Activated naive CD8-positive, alpha-beta T cell treated with anti-CD3 and anti-CD28 coated beads, Interleukin-2, amount 10 ng/mL, durations not matched to agents 7 days and 5 days (primary cell): ENCODE data around the gene NPAS3. TPM values are rescaled to one million over a fixed set of nuclear protein-coding genes. Genes with fewer than 3 reads are reported as not detected.

Experiments
- ATAC-seq: fragments of 150-1000 bp; cut with Tn5 transposase; one replicate; pipeline ENCODE4 v1.10.0; 2021; ENCODE audit warnings: low read depth, moderate library complexity
- POLR2A ChIA-PET: fragments of 350-600 bp; sonication (Branson Sonifier 250); formaldehyde crosslinking; loops from one replicate; lab custom pipeline; 2021; ENCODE audit warnings: antibody characterized with exemption; lab: Charles Lee
- DNase-seq: peaks from one replicate; pipeline ENCODE4 v3.0.0; 2021
- H3K27ac Mint-ChIP-seq: one replicate; pipeline ENCODE4 v1.8.0; 2022; ENCODE audit warnings: mild to moderate bottlenecking, mixed read lengths
- H3K27me3 Mint-ChIP-seq: one replicate; pipeline ENCODE4 v1.8.0; 2022; ENCODE audit warnings: mild to moderate bottlenecking, moderate library complexity, mixed read lengths
- H3K36me3 Mint-ChIP-seq: one replicate; pipeline ENCODE4 v1.8.0; 2021; ENCODE audit warnings: mild to moderate bottlenecking, mixed read lengths
- H3K4me1 Mint-ChIP-seq: one replicate; pipeline ENCODE4 v1.8.0; 2021; ENCODE audit warnings: mixed read lengths
- H3K4me3 Mint-ChIP-seq: one replicate; pipeline ENCODE4 v1.8.0; 2022; ENCODE audit warnings: mild to moderate bottlenecking, moderate library complexity, mixed read lengths
- H3K9me3 Mint-ChIP-seq: one replicate; pipeline ENCODE4 v1.8.0; 2021; ENCODE audit warnings: mixed read lengths
- total RNA-seq, 2 experiments: library from RNA; stranded (reverse); gene quantifications; one replicate each; pipeline ENCODE4 v1.2.3, GENCODE V29; 2021

The NPAS3 gene
- total RNA-seq, 2 experiments from 2014 or later, result not detected

DNA sequence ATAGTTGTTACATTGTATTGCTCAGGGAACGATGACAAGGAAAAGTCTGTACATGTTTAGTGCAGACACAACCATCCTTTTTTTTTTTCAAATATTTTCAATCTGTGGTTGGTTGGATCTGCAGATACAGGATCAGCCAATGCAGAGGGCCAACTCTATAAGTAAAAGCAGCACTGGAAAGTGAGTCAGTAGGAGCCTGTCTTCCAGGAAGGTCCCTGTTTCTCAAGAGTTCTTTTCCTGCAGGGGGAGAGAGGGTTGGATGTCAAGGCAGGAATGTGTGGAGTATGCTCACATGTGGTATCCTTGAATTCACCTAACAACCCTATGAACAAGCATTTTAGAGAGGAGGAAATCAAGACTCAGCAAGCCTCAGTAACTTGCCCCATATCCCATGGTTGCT, 409.1 kb downstream of the NPAS3 start:
- Mint-ChIP-seq H3K27ac (no peak overlapping the region), H3K4me3 (no peak overlapping the region), H3K36me3 (no peaks in the 10 kb centered on the region), H3K27me3 (no peaks in the 10 kb centered on the region), H3K9me3 (peaks cover 3% of the 10 kb centered on the region), H3K4me1 (no peaks in the 10 kb centered on the region)
- POLR2A ChIA-PET, result no interaction called here
- no peak for ATAC-seq
- no peak for DNase-seq

DNA sequence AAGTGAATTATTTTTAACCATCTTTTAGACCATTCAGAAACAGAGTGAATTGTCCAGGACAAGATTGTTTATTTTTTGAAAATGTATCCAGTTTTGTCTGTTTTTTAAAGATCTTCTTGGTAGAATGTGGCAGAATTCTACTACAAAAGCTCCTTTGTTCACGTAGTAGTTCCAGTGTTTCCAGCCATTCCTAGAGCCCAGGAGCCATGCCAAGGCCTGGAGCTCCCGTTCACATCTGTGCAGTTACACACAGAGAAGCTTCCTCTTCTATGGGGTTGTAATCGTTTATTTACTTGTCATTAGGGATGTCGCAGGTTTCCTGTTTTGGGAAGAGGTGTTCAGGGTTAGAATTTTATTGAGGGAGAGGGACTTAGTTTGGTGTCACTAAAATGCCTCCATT, 409.8 kb downstream of the NPAS3 start:
- H3K27ac Mint-ChIP-seq, result no peak overlapping the region
- POLR2A ChIA-PET, result no interaction called here
- H3K9me3 Mint-ChIP-seq, result peaks cover 3% of the 10 kb centered on the region

DNA sequence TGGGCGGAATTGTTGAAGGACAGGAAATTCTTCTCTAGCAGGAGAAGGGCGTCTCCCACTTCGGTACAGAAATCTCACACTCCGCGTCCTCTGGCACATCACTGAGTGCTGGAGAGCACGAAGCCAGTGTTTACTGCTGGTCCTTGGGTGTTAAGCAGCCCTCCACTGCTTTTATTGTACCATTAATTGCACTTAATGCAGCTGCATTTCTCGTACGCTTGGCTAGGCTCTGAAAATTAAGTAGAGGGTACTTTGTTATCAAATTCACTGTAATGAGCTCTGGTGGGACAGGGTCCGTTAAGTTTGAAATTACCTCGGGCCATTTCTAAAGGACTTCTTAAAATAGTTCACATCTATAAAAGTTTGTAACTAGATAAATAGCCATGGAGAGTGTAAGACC, 411.2 kb downstream of the NPAS3 start:
- Mint-ChIP-seq H3K9me3 (peaks cover 5% of the 10 kb centered on the region), H3K4me1 (no peaks in the 10 kb centered on the region), H3K27me3 (no peaks in the 10 kb centered on the region), H3K36me3 (no peaks in the 10 kb centered on the region), H3K4me3 (no peak overlapping the region), H3K27ac (no peak overlapping the region)
- ATAC-seq, result no peak
- POLR2A ChIA-PET, result no interaction called here
- no peak for DNase-seq

More for the DNA sequence above, 409.8 kb downstream of the NPAS3 start:
- Mint-ChIP-seq H3K27me3 (no peaks in the 10 kb centered on the region), H3K4me1 (no peaks in the 10 kb centered on the region), H3K4me3 (no peak overlapping the region), H3K36me3 (no peaks in the 10 kb centered on the region)
- ATAC-seq (no peak), DNase-seq (no peak)

DNA sequence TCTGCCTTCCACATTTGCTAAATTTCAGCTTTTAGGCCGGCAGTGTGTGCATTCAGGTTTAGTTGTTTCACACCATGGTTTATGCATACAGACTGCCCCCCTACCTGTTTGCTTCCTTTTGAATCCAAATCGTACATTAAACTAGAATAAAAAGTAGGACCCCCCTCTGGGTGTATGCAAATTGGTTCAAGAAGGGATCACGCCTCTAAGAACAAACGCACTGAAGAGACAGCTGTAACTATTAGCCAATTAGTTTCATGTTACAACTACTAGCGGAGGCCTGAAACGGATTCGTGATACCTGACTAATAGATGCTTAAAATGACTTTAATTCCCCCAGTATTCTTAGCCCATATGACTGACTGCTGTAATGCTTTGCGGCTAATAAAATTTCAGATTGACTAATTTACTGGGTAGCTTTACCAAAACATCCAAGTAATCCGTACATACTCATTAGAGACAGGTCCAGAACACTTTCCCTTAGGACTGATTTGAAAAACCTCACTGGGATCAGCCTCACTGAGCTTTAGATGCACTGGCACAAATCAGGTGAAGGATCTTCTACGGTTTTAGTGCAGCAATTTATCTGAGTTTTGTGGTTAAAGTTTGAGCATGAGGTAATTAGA, 411.8 kb downstream of the NPAS3 start:
- no peak overlapping the region for H3K27ac Mint-ChIP-seq
- ATAC-seq, result no peak
- H3K36me3 Mint-ChIP-seq, result no peaks in the 10 kb centered on the region
- DNase-seq, result no peak
- no peak overlapping the region for H3K4me3 Mint-ChIP-seq
- peaks cover 5% of the 10 kb centered on the region for H3K9me3 Mint-ChIP-seq
- H3K4me1 Mint-ChIP-seq, result no peaks in the 10 kb centered on the region
- H3K27me3 Mint-ChIP-seq, result no peaks in the 10 kb centered on the region
- POLR2A ChIA-PET, result no interaction called here

DNA sequence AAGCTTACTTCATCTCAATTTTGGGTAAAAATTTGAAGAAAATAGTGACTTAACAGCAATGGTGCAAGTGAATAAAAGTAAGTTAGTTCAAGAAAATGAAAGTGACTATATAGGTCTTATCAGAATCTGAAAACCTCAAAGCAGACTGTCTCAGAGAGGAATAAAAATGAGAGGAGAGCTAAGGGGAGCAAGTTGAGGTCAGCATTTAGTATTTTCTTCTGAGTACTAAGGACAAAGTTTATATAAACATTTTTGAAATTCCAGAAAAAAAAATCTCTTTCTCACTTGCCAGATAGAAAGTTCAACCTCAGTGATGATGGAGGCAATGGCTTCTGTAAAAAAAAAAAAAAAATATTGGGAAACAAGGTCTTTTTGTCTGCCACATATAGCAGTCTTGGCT, 414.1 kb downstream of the NPAS3 start:
- DNase-seq, result no peak
- Mint-ChIP-seq H3K4me3 (no peak overlapping the region), H3K27me3 (no peaks in the 10 kb centered on the region), H3K36me3 (no peaks in the 10 kb centered on the region), H3K9me3 (peaks cover 5% of the 10 kb centered on the region), H3K27ac (no peak overlapping the region), H3K4me1 (no peaks in the 10 kb centered on the region)
- POLR2A ChIA-PET, result interaction anchor here (0.8 kb wide), 1 partner anchor 105 kb away, joined by 4 read pairs; no protein-coding TSS in a partner anchor
- ATAC-seq, result no peak

DNA sequence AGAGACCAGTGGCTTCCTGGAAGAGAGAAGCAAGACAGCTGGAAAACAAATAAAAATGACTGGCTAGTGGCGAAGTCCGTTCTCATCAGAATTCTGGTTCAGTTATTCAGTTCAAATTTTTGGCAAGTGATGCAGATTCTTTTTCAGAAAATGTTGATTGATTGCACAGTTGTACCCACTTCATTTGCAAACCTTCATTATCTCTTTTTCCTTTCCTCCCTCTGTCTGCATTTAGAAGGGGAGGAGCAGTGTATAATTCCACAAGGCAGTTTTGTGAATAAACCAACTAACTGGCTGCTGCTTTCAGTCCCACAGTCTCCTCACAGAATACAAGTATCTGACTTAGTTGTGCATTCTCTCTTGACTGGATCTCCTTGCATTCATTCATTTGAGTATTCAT, 417.5 kb downstream of the NPAS3 start:
- Mint-ChIP-seq H3K36me3 (no peaks in the 10 kb centered on the region), H3K4me1 (no peaks in the 10 kb centered on the region), H3K9me3 (peaks cover 2% of the 10 kb centered on the region), H3K27ac (no peak overlapping the region), H3K27me3 (no peaks in the 10 kb centered on the region), H3K4me3 (no peak overlapping the region)
- no peak for ATAC-seq
- DNase-seq, result no peak
- POLR2A ChIA-PET, result no interaction called here

DNA sequence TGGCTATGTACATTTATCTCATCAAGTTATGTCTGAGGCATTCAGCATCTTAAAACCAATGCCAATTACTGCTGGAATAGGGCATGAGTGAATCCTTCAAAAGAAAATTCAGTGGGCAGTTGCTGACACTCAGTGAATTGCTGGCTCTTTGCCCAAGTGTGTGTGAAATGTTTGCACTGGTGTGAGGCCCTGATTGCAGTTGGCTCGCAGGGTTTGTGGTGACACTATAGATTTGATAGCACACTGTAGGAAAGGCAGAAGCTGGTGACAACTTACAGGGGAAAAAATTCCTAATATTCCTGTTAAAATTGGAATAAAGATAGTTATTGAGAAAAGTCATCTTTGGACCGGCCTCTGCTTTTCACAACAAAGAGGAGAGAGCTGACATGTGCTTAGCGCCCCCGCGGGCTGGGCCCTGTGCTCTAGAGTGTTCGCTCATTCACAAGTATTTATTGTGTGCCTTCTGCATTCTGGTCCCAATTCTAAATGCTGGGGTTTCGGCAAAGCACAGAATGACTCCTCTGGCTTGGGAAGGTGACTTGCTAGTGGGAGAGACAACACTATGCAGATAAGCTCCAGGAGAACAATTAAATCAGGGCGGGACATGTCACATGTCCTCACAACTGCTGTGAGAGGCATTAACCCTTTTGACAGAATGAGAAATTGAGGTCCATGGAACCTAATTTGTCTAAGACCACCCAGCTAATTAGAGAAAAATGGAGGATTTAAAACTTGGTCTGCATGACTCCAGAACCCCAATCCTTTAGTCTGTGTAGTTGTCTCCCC, 418.7 kb downstream of the NPAS3 start:
- H3K9me3 Mint-ChIP-seq, result peaks cover 2% of the 10 kb centered on the region
- no peak overlapping the region for H3K27ac Mint-ChIP-seq
- no peaks in the 10 kb centered on the region for H3K4me1 Mint-ChIP-seq
- DNase-seq (no peak), ATAC-seq (no peak)
- H3K27me3 Mint-ChIP-seq, result no peaks in the 10 kb centered on the region
- H3K36me3 Mint-ChIP-seq, result no peaks in the 10 kb centered on the region
- H3K4me3 Mint-ChIP-seq, result no peak overlapping the region
- POLR2A ChIA-PET, result no interaction called here

DNA sequence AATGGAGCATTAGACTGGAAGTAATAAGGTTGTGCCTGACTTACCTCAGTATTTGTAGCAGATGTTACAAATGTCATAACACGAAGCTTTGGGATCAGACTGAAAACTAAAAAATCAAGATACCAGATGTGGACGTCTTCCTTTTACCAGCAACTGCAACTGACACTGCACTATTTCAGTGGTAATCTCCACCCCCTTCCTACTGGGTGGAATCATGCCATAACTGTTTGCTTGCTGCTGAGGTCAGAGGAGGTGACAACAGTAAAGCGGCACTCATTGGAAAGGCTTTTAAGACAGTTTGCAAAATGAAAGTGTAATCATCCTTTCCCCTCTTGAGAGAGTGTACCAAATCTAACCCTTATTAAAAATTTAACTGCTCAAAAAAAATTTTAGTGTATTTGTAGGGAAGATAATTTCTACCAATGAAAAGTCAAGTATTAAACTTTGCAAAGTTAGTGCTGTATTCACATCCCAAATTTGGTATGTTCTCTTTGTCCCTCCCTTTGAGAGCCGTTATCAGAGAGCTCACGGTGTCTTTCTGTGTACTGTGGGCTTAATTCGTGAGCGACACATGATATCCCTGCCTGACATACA, 420.7 kb downstream of the NPAS3 start:
- no peak overlapping the region for H3K27ac Mint-ChIP-seq
- POLR2A ChIA-PET, result no interaction called here
- ATAC-seq (no peak), DNase-seq (no peak)
- no peaks in the 10 kb centered on the region for H3K4me1 Mint-ChIP-seq
- no peaks in the 10 kb centered on the region for H3K36me3 Mint-ChIP-seq
- H3K27me3 Mint-ChIP-seq, result no peaks in the 10 kb centered on the region
- no peak overlapping the region for H3K4me3 Mint-ChIP-seq
- H3K9me3 Mint-ChIP-seq, result peaks cover 2% of the 10 kb centered on the region

DNA sequence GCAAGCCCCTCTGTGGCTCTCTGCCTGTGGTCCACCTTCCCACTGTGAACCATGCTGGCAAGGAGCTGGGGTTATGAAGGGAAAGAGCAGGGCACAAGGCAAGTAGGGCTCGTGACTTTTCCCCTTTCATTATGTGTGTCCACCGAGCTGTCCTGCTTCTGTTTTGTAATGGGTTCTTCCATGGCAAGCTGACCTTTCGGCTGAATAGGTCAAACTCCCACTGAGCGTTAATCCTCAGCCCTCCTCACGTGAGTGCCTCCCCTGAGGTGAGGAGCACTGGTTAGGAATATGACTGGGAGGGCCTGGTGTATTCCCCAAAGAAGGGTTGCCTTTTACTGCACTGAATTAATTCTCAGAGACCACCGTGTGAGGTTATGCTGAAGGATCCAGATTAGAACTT, 424.3 kb downstream of the NPAS3 start:
- H3K4me3 Mint-ChIP-seq, result no peak overlapping the region
- no peak overlapping the region for H3K27ac Mint-ChIP-seq
- ATAC-seq (no peak), DNase-seq (no peak)
- no peaks in the 10 kb centered on the region for H3K9me3 Mint-ChIP-seq
- H3K4me1 Mint-ChIP-seq, result no peaks in the 10 kb centered on the region
- no peaks in the 10 kb centered on the region for H3K36me3 Mint-ChIP-seq
- no peaks in the 10 kb centered on the region for H3K27me3 Mint-ChIP-seq
- POLR2A ChIA-PET, result no interaction called here

DNA sequence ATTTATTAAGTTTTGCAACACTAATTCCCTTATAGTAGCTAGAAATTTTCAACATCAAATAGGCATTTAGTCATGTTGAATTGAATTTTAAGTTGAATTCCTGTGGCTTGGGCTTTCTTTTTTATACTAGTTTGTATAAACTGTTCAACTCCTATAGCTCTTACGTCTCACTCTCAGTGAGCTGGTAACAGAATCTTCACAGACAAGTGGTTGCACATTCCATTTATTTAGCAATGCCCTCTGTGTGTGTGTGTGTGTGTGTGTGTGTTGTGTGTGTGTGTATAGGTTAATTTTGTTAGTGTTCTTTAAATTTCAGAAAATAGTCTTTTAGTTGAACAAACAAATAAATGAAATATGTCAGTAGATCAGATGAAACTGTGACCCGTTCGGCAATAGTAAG, 425.0 kb downstream of the NPAS3 start:
- Mint-ChIP-seq H3K9me3 (no peaks in the 10 kb centered on the region), H3K27ac (no peak overlapping the region), H3K4me3 (no peak overlapping the region), H3K27me3 (no peaks in the 10 kb centered on the region), H3K36me3 (no peaks in the 10 kb centered on the region), H3K4me1 (no peaks in the 10 kb centered on the region)
- POLR2A ChIA-PET, result no interaction called here
- ATAC-seq, result no peak
- DNase-seq, result no peak

DNA sequence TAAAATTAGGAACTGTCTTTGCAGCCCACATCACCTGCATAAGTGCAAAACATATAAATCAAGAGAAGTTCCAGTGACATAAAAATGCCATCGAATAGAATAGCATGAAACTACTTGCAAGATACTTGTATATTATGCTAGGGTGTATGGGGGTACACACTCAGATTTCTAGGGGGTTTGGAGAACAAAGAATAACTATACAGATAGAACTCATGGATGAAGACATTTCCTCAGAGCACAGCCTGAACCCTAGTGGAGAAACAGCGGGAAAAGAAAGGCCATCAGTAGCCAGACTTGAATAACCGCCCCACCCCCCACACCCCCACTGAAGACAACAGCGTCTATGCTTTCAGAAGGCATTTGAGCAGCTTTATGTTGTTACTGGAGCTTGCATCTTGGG, 425.8 kb downstream of the NPAS3 start:
- POLR2A ChIA-PET, result no interaction called here

DNA sequence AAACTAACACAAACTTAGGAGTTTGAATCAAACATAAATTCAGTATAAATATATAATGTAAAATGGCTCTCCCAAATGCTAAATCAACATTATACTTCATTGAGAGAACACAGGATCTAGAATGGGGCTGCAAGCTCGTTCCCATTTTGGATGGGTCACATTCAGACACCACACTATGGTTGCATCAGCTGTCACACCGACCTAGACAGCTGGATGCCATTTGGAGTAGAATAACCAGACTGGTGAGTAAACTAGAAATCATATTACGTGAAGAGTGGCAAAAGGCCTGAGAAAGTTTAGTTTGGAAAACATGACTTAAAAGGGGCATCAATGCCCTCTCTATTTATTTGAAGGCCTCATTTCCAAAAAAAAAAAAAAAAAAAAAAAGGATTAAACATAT, 430.4 kb downstream of the NPAS3 start:
- no peak for ATAC-seq
- Mint-ChIP-seq H3K27ac (no peak overlapping the region), H3K4me3 (no peak overlapping the region), H3K9me3 (no peaks in the 10 kb centered on the region), H3K27me3 (no peaks in the 10 kb centered on the region), H3K36me3 (no peaks in the 10 kb centered on the region), H3K4me1 (no peaks in the 10 kb centered on the region)
- POLR2A ChIA-PET, result no interaction called here
- DNase-seq, result no peak

More for the DNA sequence above, 425.8 kb downstream of the NPAS3 start:
- H3K9me3 Mint-ChIP-seq, result no peaks in the 10 kb centered on the region
- H3K4me3 Mint-ChIP-seq, result no peak overlapping the region
- H3K4me1 Mint-ChIP-seq, result no peaks in the 10 kb centered on the region
- no peaks in the 10 kb centered on the region for H3K27me3 Mint-ChIP-seq
- H3K36me3 Mint-ChIP-seq, result no peaks in the 10 kb centered on the region
- H3K27ac Mint-ChIP-seq, result no peak overlapping the region
- DNase-seq (no peak), ATAC-seq (no peak)

DNA sequence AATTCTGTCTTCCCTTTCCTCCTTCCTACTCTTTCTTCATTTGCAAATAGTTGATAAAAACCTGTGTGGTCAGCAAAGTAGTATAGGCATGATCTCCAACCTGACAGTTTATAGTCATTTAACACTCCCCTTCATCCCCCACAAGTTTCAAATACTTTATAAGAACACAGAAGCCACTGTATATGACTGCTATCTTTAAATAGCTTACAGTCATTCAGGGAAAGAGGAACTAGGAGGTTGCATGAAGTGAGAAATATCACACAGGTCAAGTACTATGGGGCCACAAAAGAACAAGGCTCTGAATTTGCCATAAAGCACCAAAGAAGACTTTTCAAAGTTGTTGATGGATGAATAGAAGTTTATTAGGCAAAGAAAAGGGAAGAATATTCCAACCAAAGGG, 431.3 kb downstream of the NPAS3 start:
- POLR2A ChIA-PET, result no interaction called here
- no peaks in the 10 kb centered on the region for H3K9me3 Mint-ChIP-seq
- no peak for DNase-seq
- no peaks in the 10 kb centered on the region for H3K36me3 Mint-ChIP-seq
- no peak overlapping the region for H3K4me3 Mint-ChIP-seq
- H3K27ac Mint-ChIP-seq, result no peak overlapping the region
- no peaks in the 10 kb centered on the region for H3K4me1 Mint-ChIP-seq
- H3K27me3 Mint-ChIP-seq, result no peaks in the 10 kb centered on the region
- ATAC-seq, result no peak

DNA sequence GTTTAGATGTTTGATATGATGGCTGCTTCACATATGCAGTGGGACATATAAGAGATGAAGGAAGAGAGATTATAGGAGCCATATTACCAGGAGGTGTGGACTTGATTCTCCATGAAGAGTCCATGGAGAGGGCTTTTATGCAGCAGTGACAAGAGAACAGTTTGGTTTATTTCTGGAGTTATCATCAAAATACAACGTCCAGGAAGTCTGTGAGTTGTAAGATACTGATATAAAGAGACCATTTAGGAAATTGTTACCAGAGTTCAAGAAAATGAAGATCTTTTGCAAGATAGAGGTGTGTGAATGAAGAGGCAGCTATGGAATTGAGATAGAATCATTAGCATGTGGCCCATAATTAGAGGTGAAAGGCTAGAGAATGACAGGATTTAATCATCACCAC, 431.7 kb downstream of the NPAS3 start:
- POLR2A ChIA-PET, result no interaction called here
- no peaks in the 10 kb centered on the region for H3K27me3 Mint-ChIP-seq
- H3K9me3 Mint-ChIP-seq, result no peaks in the 10 kb centered on the region
- H3K4me1 Mint-ChIP-seq, result no peaks in the 10 kb centered on the region
- DNase-seq (no peak), ATAC-seq (no peak)
- no peak overlapping the region for H3K4me3 Mint-ChIP-seq
- H3K36me3 Mint-ChIP-seq, result no peaks in the 10 kb centered on the region
- no peak overlapping the region for H3K27ac Mint-ChIP-seq
